Measurements from ENCODE around the gene INTS11.
A peak's percentile ranks its signal among the peaks of the same experiment; 100 is the strongest.

The INTS11 gene

GRCh38 chr1:1310476-1311053, 13.9 kb downstream of the INTS11 start:
- no peak for DNase-seq

- no peak for DNase-seq
Observed at GRCh38 chr1:1310109-1310385, 14.4 kb downstream of the INTS11 start.

GRCh38 chr1:1309251-1310108, 15.0 kb downstream of the INTS11 start:
- DNase-seq, result no peak

- DNase-seq, result no peak
Observed at GRCh38 chr1:1308756-1309250, 15.7 kb downstream of the INTS11 start.

GRCh38 chr1:1307923-1308755, 16.3 kb downstream of the INTS11 start, which contains the start of the genes ACAP3 and PUSL1:
Gene ACAP3 (minus strand): TSS chr1:1307930. CDS start chr1:1307815, 115 bp downstream.
Gene PUSL1 (plus strand): TSS chr1:1308597. CDS start chr1:1308644, 47 bp downstream.
- DNase-seq, result peak; percentile 72 to 76

GRCh38 chr1:1307261-1307922, 17.1 kb downstream of the INTS11 start:
- DNase-seq, result no peak

GRCh38 chr1:1306661-1307260, 17.7 kb downstream of the INTS11 start:
- DNase-seq, result no peak

GRCh38 chr1:1306070-1306660, 18.3 kb downstream of the INTS11 start:
- no peak for DNase-seq

- DNase-seq, result peak; percentile 68 to 77
Observed at GRCh38 chr1:1305300-1306069, 19.0 kb downstream of the INTS11 start.

GRCh38 chr1:1304331-1305299, 19.8 kb downstream of the INTS11 start:
- no peak for DNase-seq

GRCh38 chr1:1303736-1304135, 20.7 kb downstream of the INTS11 start:
- no peak for DNase-seq

- DNase-seq, result no peak
Observed at GRCh38 chr1:1302951-1303509, 21.4 kb downstream of the INTS11 start.

- peak in 1 of 2 experiments; percentile 17 for DNase-seq
Observed at GRCh38 chr1:1302006-1302430, 22.4 kb downstream of the INTS11 start.

GRCh38 chr1:1300352-1300739, 24.1 kb downstream of the INTS11 start:
- no peak for DNase-seq

GRCh38 chr1:1299686-1300351, 24.6 kb downstream of the INTS11 start:
- peak in 1 of 2 experiments; percentile 12 for DNase-seq

- DNase-seq, result peak; percentile 28 to 33
Observed at GRCh38 chr1:1298861-1299685, 25.4 kb downstream of the INTS11 start.

- no peak for DNase-seq
Observed at GRCh38 chr1:1297802-1298424, 26.5 kb downstream of the INTS11 start.
